H1 (cell line): ENCODE measurements around the gene FLVCR2. TPM values are rescaled to one million over a fixed set of nuclear protein-coding genes. Genes with fewer than 3 reads are reported as not detected.
A peak's percentile ranks its signal among the peaks of the same experiment; 100 is the strongest.

Experiments
- CTCF ChIA-PET: fragments of 300-600 bp; sonication (Branson Sonifier 250); formaldehyde crosslinking; loops from one replicate; lab custom pipeline; 2021; ENCODE audit not compliant: partially characterized antibody; lab: Charles Lee
- POLR2A ChIA-PET: fragments of 300-600 bp; sonication (Branson Sonifier 250); formaldehyde crosslinking; loops from one replicate; lab custom pipeline; 2021; ENCODE audit warnings: inconsistent platforms; ENCODE audit not compliant: partially characterized antibody; lab: Charles Lee
- DNase-seq, 2 experiments: peaks; one replicate each; pipeline versions ENCODE4 v3.0.0 to v3.0.0-alpha.2; 2010 to 2022; ENCODE audit warnings: low spot score in 2 of 2, low read depth in 1 of 2, mixed read lengths in 1 of 2
- FAIRE-seq: peaks from 2 replicates; lab custom pipeline; 2011; peaks lifted over from hg19 to GRCh38; lab: Jason Lieb, UNC
- H2AFZ ChIP-seq: 2 replicates; pipeline ENCODE4 v1.8.1; 2012; ENCODE audit warnings: low read length, inconsistent platforms
- H2AK5ac ChIP-seq: 2 replicates; pipeline ENCODE4 v1.6.1; 2013; ENCODE audit warnings: low read depth, low read length
- H2BK120ac ChIP-seq: replicated peaks from 2 replicates; pipeline ENCODE3; 2013; ENCODE audit warnings: low read depth, low read length, inconsistent platforms
- H2BK12ac ChIP-seq: 2 replicates; pipeline ENCODE4 v1.6.1; 2013; ENCODE audit warnings: low read depth, low read length
- H2BK15ac ChIP-seq: 2 replicates; pipeline ENCODE4 v1.6.1; 2013; ENCODE audit warnings: low read length
- H2BK20ac ChIP-seq: 2 replicates; pipeline ENCODE4 v1.6.1; 2013; ENCODE audit warnings: low read length
- H2BK5ac ChIP-seq: 2 replicates; pipeline ENCODE4 v1.6.1; 2013; ENCODE audit warnings: low read depth, low read length
- H3K14ac ChIP-seq: 2 replicates; pipeline ENCODE4 v1.6.1; 2013; ENCODE audit warnings: inconsistent platforms; ENCODE audit not compliant: insufficient read length
- H3K18ac ChIP-seq: 2 replicates; pipeline ENCODE4 v1.6.1; 2013; ENCODE audit warnings: low read length; ENCODE audit errors: extremely low read depth
- H3K23ac ChIP-seq: 2 replicates; pipeline ENCODE4 v1.6.1; 2013; ENCODE audit warnings: inconsistent platforms; ENCODE audit not compliant: insufficient read length
- H3K23me2 ChIP-seq: 2 replicates; pipeline ENCODE4 v1.6.1; 2013; ENCODE audit warnings: low read depth, low read length
- H3K27ac ChIP-seq: 2 replicates; pipeline ENCODE4 v1.6.1; 2011; ENCODE audit warnings: low read depth, low read length, inconsistent platforms
- H3K27me3 ChIP-seq, 4 experiments: replicated peaks in 1 of 4; 1 replicate in 1 of 4; 2 replicates in 3 of 4; pipeline versions ENCODE4 v1.6.1 to v1.8.1; 2011 to 2013; ENCODE audit warnings: low read length in 3 of 4, mild to moderate bottlenecking in 3 of 4, inconsistent platforms in 2 of 4, mixed read lengths in 2 of 4, moderate library complexity in 1 of 4; ENCODE audit not compliant: control insufficient read depth in 3 of 4, insufficient read depth in 3 of 4; ENCODE audit errors: extremely low read depth in 1 of 4
- H3K36me3 ChIP-seq, 4 experiments: 2 replicates each; pipeline versions ENCODE4 v1.6.1 to v1.8.1; 2011 to 2013; ENCODE audit warnings: mild to moderate bottlenecking in 4 of 4, low read length in 3 of 4, moderate library complexity in 2 of 4, control low read depth in 1 of 4, inconsistent platforms in 1 of 4; ENCODE audit not compliant: insufficient read depth in 4 of 4, control insufficient read depth in 2 of 4
- H3K4ac ChIP-seq: replicated peaks from 2 replicates; pipeline ENCODE3; 2013; ENCODE audit warnings: low read length, low read depth, mixed read lengths, inconsistent platforms; ENCODE audit not compliant: insufficient read length
- H3K4me1 ChIP-seq, 4 experiments: replicated peaks in 1 of 4; 1 replicate in 1 of 4; 2 replicates in 3 of 4; pipeline versions ENCODE4 v1.6.1 to v1.8.1; 2011 to 2013; ENCODE audit warnings: low read length in 3 of 4, inconsistent platforms in 2 of 4, mixed read lengths in 1 of 4; ENCODE audit not compliant: insufficient read depth in 4 of 4, control insufficient read depth in 3 of 4
- H3K4me2 ChIP-seq, 2 experiments: 2 replicates each; pipeline versions ENCODE4 v1.6.1 to v1.8.1; 2011 to 2013; ENCODE audit warnings: low read depth in 2 of 2, low read length in 2 of 2, control low read depth in 1 of 2, inconsistent platforms in 1 of 2, mild to moderate bottlenecking in 1 of 2; ENCODE audit not compliant: insufficient read depth in 1 of 2
- H3K4me3 ChIP-seq, 4 experiments: fragments of 200-600, 300-600 bp in 1 of 4; sonication (generic), shearing (Covaris generic), sonication (Bioruptor Twin) in 1 of 4; 2 replicates each; pipeline versions ENCODE4 v1.5.1 to v1.8.1; 2011 to 2016; ENCODE audit warnings: low read length in 4 of 4, low read depth in 3 of 4, control low read depth in 2 of 4, inconsistent platforms in 2 of 4, mild to moderate bottlenecking in 2 of 4, mixed read lengths in 1 of 4, moderate library complexity in 1 of 4; ENCODE audit not compliant: insufficient read depth in 2 of 4; ENCODE audit errors: extremely low read depth in 1 of 4
- H3K56ac ChIP-seq: replicated peaks from 2 replicates; pipeline ENCODE3; 2013; ENCODE audit warnings: low read depth, mild to moderate bottlenecking, mixed read lengths, low read length, inconsistent platforms; ENCODE audit not compliant: insufficient read length
- H3K79me1 ChIP-seq: 2 replicates; pipeline ENCODE4 v1.6.1; 2013; ENCODE audit warnings: low read depth, low read length, control low read depth
- H3K79me2 ChIP-seq, 2 experiments: 2 replicates each; pipeline versions ENCODE4 v1.6.1 to v1.8.1; 2012 to 2013; ENCODE audit warnings: low read length in 2 of 2, mild to moderate bottlenecking in 2 of 2, inconsistent platforms in 1 of 2; ENCODE audit not compliant: insufficient read depth in 2 of 2, control insufficient read depth in 1 of 2
- H3K9ac ChIP-seq, 4 experiments: replicated peaks in 1 of 4; 1 replicate in 1 of 4; 2 replicates in 3 of 4; pipeline versions ENCODE4 v1.6.1 to v1.8.1; 2011 to 2013; ENCODE audit warnings: low read depth in 3 of 4, low read length in 3 of 4, control low read depth in 2 of 4, mild to moderate bottlenecking in 2 of 4, moderate library complexity in 2 of 4, inconsistent platforms in 1 of 4; ENCODE audit errors: extremely low read depth in 1 of 4
- H3K9me3 ChIP-seq, 2 experiments: 2 replicates each; pipeline versions ENCODE4 v1.6.1 to v1.8.1; 2012 to 2013; ENCODE audit warnings: mild to moderate bottlenecking in 2 of 2, moderate library complexity in 2 of 2, control low read depth in 1 of 2, inconsistent platforms in 1 of 2, low read depth in 1 of 2, low read length in 1 of 2, mixed read lengths in 1 of 2; ENCODE audit not compliant: insufficient read depth in 2 of 2
- H4K20me1 ChIP-seq, 2 experiments: replicated peaks in 1 of 2; 2 replicates each; pipeline versions ENCODE3 to v1.8.1; 2011 to 2013; ENCODE audit warnings: inconsistent platforms in 2 of 2, low read length in 2 of 2, mild to moderate bottlenecking in 1 of 2; ENCODE audit not compliant: insufficient read depth in 2 of 2, control insufficient read depth in 1 of 2
- H4K5ac ChIP-seq: 2 replicates; pipeline ENCODE4 v1.6.1; 2013; ENCODE audit warnings: low read length, low read depth, mixed read lengths, inconsistent platforms; ENCODE audit not compliant: insufficient read length
- H4K8ac ChIP-seq: 2 replicates; pipeline ENCODE4 v1.8.0; 2013; ENCODE audit warnings: mild to moderate bottlenecking, moderate library complexity, low read length, inconsistent platforms; ENCODE audit not compliant: insufficient read depth; ENCODE audit errors: extremely low read depth
- H4K91ac ChIP-seq: replicated peaks from 2 replicates; pipeline ENCODE3; 2013; ENCODE audit warnings: low read length, mixed read lengths, inconsistent platforms; ENCODE audit not compliant: insufficient read length
- CHD1 ChIP-seq: IDR thresholded peaks from 2 replicates; pipeline ENCODE4 v1.6.1; 2012; ENCODE audit warnings: low read depth, low read length, improper control_type of control experiment
- HDAC2 ChIP-seq, 2 experiments: fragments of 300-600 bp in 1 of 2; sonication (generic) in 1 of 2; IDR thresholded peaks; 2 replicates each; pipeline ENCODE4 v1.6.1; 2011 to 2012; ENCODE audit warnings: low read depth in 2 of 2, low read length in 2 of 2, mild to moderate bottlenecking in 2 of 2, moderate library complexity in 2 of 2, borderline replicate concordance in 1 of 2, inconsistent platforms in 1 of 2
- KDM1A ChIP-seq: fragments of 200-600, 300-600 bp; sonication (generic); IDR thresholded peaks from 2 replicates; pipeline ENCODE4 v1.7.1; 2016; ENCODE audit warnings: mild to moderate bottlenecking, low read length, borderline replicate concordance
- WGBS, 2 experiments: shearing (Covaris generic) in 1 of 2; methylation state at CpG; one replicate each; pipeline versions ENCODE4 v1.1.6 to v1.1.7; 2013 to 2015; ENCODE audit warnings: low lambda C conversion rate in 2 of 2, mixed read lengths in 2 of 2, inconsistent platforms in 1 of 2, low coverage in 1 of 2, missing lambda C conversion rate in 1 of 2; ENCODE audit not compliant: insufficient replicate concordance in 2 of 2, insufficient coverage in 1 of 2, insufficient read length in 1 of 2; ENCODE audit errors: extremely low coverage in 1 of 2, missing lambda C conversion rate in 1 of 2; 5-methylcytosine and 5-hydroxymethylcytosine counted together
- polyA plus RNA-seq, 7 experiments: library from polyadenylated mRNA; depleted of rRNA in 3 of 7; stranded (reverse) in 5 of 7; unstranded in 2 of 7; fragments of >200 nt in 5 of 7; fragments of 200-250 nt in 2 of 7; gene quantifications; 1 replicate in 5 of 7; 2 replicates in 1 of 7; 4 replicates in 1 of 7; pipeline versions ENCODE4 v1.2.1 to v1.2.3, GENCODE V29; 2011 to 2013; ENCODE audit warnings: missing spikeins in 2 of 7, mixed read lengths in 2 of 7
- total RNA-seq: library from RNA; stranded (reverse); fragmentation: NEBNext Ultra II Directional; extraction: Animal tissue kit (Norgen Biotek cat#: 25700); gene quantifications from 2 replicates; pipeline ENCODE4 v1.2.1, GENCODE V29; 2021

Gene FLVCR2
- total and polyA plus RNA-seq, 2 of the 8 experiments (the other 6 are each of a cell fraction or from before 2014, with no cell fraction given): 7.1 to 8.2 TPM

DNA sequence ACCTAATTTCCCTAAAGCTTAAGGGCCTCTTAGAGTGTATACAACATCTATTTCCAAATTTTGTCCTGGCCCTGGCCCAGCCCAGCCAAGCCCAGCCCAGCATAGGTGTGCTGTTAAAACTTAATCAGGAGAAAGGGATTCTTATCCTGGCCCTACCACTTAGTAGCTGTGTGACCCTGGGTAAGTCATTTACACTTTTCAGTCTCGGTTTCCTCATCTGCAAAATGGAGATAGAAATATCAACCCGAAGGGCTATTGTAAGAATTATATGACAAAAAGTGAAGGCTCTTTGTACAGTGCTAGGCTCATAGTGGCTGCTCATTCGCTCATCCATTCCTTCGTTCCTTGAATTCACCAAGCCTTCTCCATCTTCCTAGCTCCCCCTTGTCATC lies 81.8 kb downstream of the FLVCR2 start:
- no peak overlapping the region for H2AK5ac ChIP-seq
- CTCF ChIA-PET: interaction anchor here (1.2 to 13.7 kb wide), 4 partner anchors 43 to 322 kb away, joined by 3 to 348 read pairs (median 7); partner anchors contain the start of genes FLVCR2 and TGFB3
- 20% methylated on average over 4 of the region's 4 CpGs; no CpG with 5 or more reads in 1 of the 2 experiments for WGBS, 2 experiments
- H3K79me2 ChIP-seq: peaks cover 0 to 41% of the 10 kb centered on the region in 2 experiments; a peak in 3 of 4 replicates
- no peak overlapping the region for H2BK15ac ChIP-seq
- TF ChIP-seq CHD1 (no peak), KDM1A (peak; percentile 58; the same call in 1 of the 2 replicates), HDAC2 (IDR thresholded peaks at IDR 0.05; ENCODE audit: borderline replicate concordance in 1 of 2, low read depth in 2 of 2, low read length in 2 of 2) (peak in 1 of 2 experiments; percentile 72; a peak in 1 of 4 replicates)
- peaks cover 4 to 29% (median 13%) of the 10 kb centered on the region in 4 experiments for H3K36me3 ChIP-seq
- H4K5ac ChIP-seq: no peak overlapping the region
- FAIRE-seq: no peak
- H3K14ac ChIP-seq: no peak overlapping the region
- no peak overlapping the region for H3K4ac ChIP-seq
- H3K56ac ChIP-seq: no peak overlapping the region
- H3K18ac ChIP-seq: peak overlapping the region; percentile 38; the same call in 1 of the 2 replicates
- H3K23ac ChIP-seq: no peak overlapping the region
- no peak overlapping the region for H2BK120ac ChIP-seq
- peak overlapping the region; percentile 67 to 88 (median 83) for H3K4me3 ChIP-seq
- H2BK12ac ChIP-seq: peak overlapping the region; percentile 44; the same call in 1 of the 2 replicates
- 0 out of 2 replicates have a peak overlapping the region, but pooled peaks have one; percentile 4 for H4K8ac ChIP-seq
- no peak for DNase-seq
- peak overlapping the region; percentile 65; the same call in 1 of the 2 replicates for H2AFZ ChIP-seq
- peak overlapping the region; percentile 86 for H2BK5ac ChIP-seq
- H4K20me1 ChIP-seq: peaks cover 0 to 2% of the 10 kb centered on the region in 2 experiments
- H3K4me2 ChIP-seq: peak overlapping the region; percentile 62 to 93
- peak overlapping the region; percentile 67 for H3K27ac ChIP-seq
- no peak overlapping the region for H2BK20ac ChIP-seq
- H3K27me3 ChIP-seq: no peaks in the 10 kb centered on the region
- no peaks in the 10 kb centered on the region for H3K9me3 ChIP-seq
- peaks cover 0 to 2% (median 0%) of the 10 kb centered on the region in 4 experiments; a peak in 2 of 7 replicates for H3K4me1 ChIP-seq
- H4K91ac ChIP-seq: no peak overlapping the region
- peak overlapping the region; percentile 55 to 95 (median 74) for H3K9ac ChIP-seq
- H3K23me2 ChIP-seq: 0 out of 2 replicates have a peak, but pooled peaks cover 6% of the 10 kb centered on the region
- H3K79me1 ChIP-seq: peaks cover 8% of the 10 kb centered on the region; the same call in 1 of the 2 replicates
- POLR2A ChIA-PET: interaction anchor here (0.8 to 2.6 kb wide), 10 partner anchors 9 to 85 kb away, joined by 3 to 22 read pairs (median 5); partner anchors contain the start of gene FLVCR2
